Stimulated activated CD4-positive, alpha-beta T cell treated with anti-CD3 and anti-CD28 coated beads, Interleukin-12 subunit alpha, Interleukin-12 subunit beta, amount 100 ng/mL, for 48 hours (primary cell): Measurements from ENCODE around the gene CCDC148.
A peak's percentile ranks its signal among the peaks of the same experiment; 100 is the strongest.

Experiments used
- DNase-seq, 3 donors: peaks; one replicate each; pipeline ENCODE4 v3.0.0-alpha.2; 2020; ENCODE audit warnings: low read depth in 2 of 3, low spot score in 1 of 3

CCDC148 gene

GRCh38 chr2:158221063-158222020 lies 235.2 kb downstream of the CCDC148 start:
- no peak for DNase-seq

DNA sequence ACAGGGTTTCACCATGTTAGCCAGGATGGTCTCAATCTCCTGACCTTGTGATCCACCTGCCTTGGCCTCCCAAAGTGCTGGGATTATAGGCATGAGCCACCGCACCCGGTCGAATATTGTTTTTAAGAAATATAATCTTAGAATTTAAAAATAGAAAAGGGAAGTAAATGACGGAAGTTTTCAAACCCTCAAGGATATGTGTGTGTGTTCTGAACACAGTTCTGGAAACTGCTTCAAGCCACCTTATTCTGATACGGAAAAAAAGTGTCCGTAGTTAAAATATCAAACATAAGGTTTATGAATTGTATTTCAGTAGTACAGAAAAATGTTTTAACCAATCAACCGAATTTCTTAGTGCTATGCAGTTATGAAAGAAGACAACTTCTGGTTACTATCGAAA lies 239.0 kb downstream of the CCDC148 start:
- no peak for DNase-seq

DNA sequence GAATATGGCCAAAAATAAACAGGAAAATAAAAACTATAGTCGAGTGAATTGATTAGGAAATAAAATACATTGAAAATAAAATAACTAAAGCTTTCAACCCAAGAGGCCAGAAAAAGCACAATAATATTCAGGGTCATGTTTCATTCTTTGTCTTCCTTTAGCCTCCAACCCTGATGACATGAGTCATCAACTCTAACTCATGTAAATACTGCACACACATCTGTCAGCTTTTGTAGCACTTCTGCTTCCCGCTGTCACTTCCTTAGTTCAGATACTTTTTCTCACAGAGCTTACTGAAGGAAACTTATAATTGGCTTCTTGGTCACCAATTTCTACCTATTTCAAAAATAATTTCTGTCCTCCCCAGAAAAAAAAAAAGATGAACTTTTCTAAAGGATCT lies 242.1 kb downstream of the CCDC148 start:
- DNase-seq = no peak

GRCh38 chr2:158213773-158214172 lies 242.8 kb downstream of the CCDC148 start:
- no peak for DNase-seq

GRCh38 chr2:158212301-158212700 lies 244.3 kb downstream of the CCDC148 start:
- no peak for DNase-seq

- no peak for DNase-seq
Measured at GRCh38 chr2:158211502-158211901, 245.1 kb downstream of the CCDC148 start.

DNA sequence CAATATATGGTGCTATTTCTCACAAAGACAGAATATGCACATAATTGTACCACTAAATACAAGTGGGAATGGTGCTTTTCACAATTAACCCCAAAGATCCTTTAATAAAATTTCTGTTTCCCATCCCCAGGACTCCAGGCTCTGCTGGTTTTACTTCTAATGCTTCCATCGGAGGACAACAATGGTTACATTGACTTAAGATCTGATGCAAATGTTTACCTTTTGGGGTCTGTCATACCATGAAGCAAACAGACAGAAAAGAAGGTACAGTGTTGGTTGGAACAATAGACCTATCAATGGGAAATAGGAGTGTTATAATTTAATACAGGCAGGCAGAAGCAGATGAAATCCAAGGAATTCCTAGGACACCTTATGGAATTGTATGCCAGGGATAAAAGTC lies 249.2 kb downstream of the CCDC148 start:
- no peak for DNase-seq

- no peak for DNase-seq
Measured at GRCh38 chr2:158205215-158205614, 251.3 kb downstream of the CCDC148 start.

DNA sequence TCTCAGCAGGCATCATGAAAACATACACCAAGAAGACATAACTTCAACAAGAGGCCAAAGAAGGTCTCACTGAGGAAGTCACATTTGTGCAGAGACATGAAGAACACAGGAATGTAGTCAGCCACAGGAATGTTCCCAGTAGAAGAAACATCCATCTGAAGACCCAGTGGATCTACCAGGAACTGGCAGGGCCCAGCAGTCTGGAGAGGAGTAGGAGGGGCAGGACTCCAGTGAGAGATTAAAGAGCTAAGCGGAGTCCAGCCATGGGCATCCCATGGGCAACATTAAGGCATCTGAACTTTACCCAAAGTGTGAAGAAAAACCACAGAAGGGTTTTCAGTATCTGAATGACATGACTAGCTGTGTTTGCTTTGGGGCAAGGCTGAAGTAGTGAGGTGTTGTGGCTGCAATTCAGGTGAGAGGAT lies 251.8 kb downstream of the CCDC148 start:
- no peak for DNase-seq

- DNase-seq = no peak
Measured at GRCh38 chr2:158202161-158202815, 254.3 kb downstream of the CCDC148 start.

DNA sequence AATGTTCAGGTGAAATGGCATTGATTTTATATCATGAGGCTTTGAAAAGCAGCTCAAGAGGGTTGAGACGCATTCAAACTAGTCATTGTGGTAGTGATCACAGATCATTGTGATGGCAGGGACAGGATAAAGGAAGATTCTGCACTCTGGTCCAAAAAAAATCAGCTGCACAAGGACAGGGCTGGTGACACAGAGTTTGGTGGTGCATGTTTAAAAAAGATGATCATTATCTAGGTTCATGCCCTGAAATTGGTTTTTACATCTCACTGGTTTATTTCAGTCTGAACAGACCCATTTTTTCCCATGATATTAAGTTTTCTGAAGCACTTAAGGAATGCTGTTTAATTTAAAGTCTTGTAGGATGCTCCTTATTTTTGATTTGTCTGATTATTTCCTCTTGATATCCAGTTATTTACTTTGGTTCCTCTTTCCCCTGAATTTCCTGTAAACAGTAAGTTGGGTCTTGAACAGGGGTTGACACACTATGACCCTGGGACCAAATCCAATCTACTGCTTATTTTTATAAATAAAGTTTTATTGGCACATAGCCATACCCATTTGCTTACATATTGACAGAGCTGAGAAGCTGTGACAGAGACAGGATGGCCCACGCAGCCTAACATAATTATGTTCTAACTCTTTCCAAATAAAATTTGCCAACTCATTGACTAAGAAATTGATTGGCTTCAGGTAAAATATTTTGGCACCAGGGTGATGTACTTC lies 256.5 kb downstream of the CCDC148 start:
- DNase-seq = no peak

DNA sequence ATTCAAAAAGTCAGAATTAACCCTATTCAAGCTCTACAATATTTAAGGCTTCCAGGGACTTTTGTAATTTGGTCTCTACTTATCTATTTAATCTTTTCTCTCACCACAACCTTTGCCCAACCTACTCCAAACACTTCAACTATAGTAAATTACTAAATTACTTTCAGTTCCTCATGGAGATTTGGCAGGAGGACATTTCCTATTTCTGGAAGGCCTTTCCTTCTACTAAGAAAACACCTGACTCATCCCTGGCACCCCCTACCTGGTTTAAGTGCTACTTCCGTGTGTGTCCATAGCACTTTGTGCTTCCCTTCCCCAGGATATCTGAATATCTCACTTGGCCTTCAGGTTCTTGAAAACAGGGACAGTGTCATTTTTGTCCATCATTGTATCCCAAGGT lies 258.6 kb downstream of the CCDC148 start:
- no peak for DNase-seq

GRCh38 chr2:158194229-158194628 lies 262.3 kb downstream of the CCDC148 start:
- no peak for DNase-seq

DNA sequence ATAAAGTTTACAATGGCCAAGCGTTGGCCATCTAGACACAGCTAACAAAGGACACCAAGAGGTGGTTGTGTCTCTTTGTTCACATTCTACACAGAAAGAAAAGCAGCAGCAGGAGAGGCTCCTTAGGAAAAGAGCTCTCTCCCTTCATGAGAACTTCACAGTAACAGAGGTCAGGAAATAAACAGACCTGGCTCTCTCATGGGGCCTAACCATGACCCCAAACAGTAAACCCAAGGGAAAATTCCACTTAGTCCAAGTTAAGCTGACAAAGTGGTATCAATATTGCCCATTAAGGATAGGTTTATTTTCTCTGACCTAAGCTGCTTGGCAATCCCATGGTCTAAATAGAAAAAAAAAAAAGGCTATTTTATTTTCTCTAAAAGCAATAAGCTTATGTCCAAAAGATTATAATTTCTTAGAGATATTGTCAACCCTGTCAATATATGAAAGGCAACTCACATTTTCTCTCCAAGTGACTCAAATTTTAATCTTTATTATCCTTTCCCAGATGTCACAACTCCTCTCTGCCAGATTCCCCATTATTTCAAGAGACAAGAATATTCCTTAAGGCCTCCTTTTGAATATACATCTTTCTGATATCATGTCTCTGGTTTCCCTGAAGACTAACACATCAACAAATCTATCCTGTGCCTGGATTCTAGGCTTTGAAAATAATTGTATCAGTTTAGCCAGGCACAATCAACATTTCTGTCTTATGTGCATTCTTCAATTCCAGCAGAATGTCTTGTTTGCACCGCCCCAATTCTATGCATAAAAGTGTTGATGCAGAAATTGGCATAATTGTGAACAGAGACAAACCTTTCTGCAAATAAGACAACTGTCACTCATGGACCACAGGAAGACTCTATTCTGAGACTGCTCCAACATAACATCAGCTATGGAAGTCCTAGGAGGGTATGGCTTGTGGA lies 263.8 kb downstream of the CCDC148 start:
- no peak for DNase-seq

- peak in 2 of 3 donors; percentile 22 to 24 for DNase-seq
Measured at GRCh38 chr2:158191076-158191895, 265.3 kb downstream of the CCDC148 start.

GRCh38 chr2:158189526-158189925 lies 267.0 kb downstream of the CCDC148 start:
- DNase-seq = no peak

- DNase-seq = no peak
Measured at GRCh38 chr2:158187908-158188307, 268.6 kb downstream of the CCDC148 start.

- no peak for DNase-seq
Measured at GRCh38 chr2:158184556-158185343, 271.8 kb downstream of the CCDC148 start.

GRCh38 chr2:158184001-158184400 lies 272.6 kb downstream of the CCDC148 start:
- DNase-seq = no peak
